Measurements from ENCODE around the gene TMF1. TPM values are rescaled to one million over a fixed set of nuclear protein-coding genes. Genes with fewer than 3 reads are reported as not detected.

Gene TMF1
- total RNA-seq, 4 donors from 2014 or later = 21.1 to 27.7 (median 24.9) TPM

GRCh38 chr3:69066121-69066520 lies 14.0 kb upstream of the TMF1 start:
- intact Hi-C loops (cut with DNase I; ENCODE audit: low total_unique reads) = no loop called here
- H3K4me3 ChIP-seq (ENCODE audit: low read depth, poor library complexity, severe bottlenecking) = no peak overlapping the region
- 66 to 81% methylated on average over 4 of the region's 4 CpGs for WGBS, 2 donors
- TF ChIP-seq CTCF (IDR thresholded peaks at IDR 0.05) (no peak), POLR2A (IDR thresholded peaks at IDR 0.05) (no peak)
- no peak for DNase-seq (ENCODE audit: low spot score in 2 of 2)

GRCh38 chr3:69065318-69065964 lies 13.3 kb upstream of the TMF1 start:
- no peak for DNase-seq (ENCODE audit: low spot score in 2 of 2)
- WGBS, 2 donors = 92 to 93% methylated on average over 6 of the region's 6 CpGs
- H3K4me3 ChIP-seq (ENCODE audit: low read depth, poor library complexity, severe bottlenecking) = no peak overlapping the region
- TF ChIP-seq POLR2A (IDR thresholded peaks at IDR 0.05) (no peak), CTCF (IDR thresholded peaks at IDR 0.05) (no peak)
- intact Hi-C loops (cut with DNase I; ENCODE audit: low total_unique reads) = no loop called here

GRCh38 chr3:69063636-69064035 lies 11.5 kb upstream of the TMF1 start:
- WGBS, 2 donors = 74 to 86% methylated on average over 2 of the region's 2 CpGs
- no peak overlapping the region for H3K4me3 ChIP-seq (ENCODE audit: low read depth, poor library complexity, severe bottlenecking)
- intact Hi-C loops (cut with DNase I; ENCODE audit: low total_unique reads) = no loop called here
- no peak for DNase-seq (ENCODE audit: low spot score in 2 of 2)
- TF ChIP-seq CTCF (IDR thresholded peaks at IDR 0.05) (no peak), POLR2A (IDR thresholded peaks at IDR 0.05) (no peak)

DNA sequence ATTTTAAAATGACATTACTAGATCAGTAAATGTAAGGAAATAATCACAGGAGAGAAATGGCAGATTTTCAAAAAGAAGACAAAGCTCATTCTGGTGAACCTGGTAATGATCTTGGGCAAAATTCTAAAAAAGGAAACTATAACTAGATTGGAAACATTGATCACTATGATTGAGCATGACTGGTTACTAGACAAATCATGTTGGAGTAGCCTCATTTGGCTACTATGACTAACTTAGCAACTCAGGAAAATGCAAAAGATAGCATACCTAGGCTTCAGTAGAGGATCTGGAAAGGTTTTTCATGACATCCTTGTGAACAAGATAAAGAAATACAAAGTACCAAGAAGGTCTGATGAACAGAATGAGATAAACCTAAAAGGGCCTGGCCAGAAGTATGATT lies 7.6 kb upstream of the TMF1 start:
- no peak for TF ChIP-seq POLR2A (IDR thresholded peaks at IDR 0.05)
- TF ChIP-seq CTCF (IDR thresholded peaks at IDR 0.05) = no peak
- no peak for DNase-seq (ENCODE audit: low spot score in 2 of 2)
- no peak overlapping the region for H3K4me3 ChIP-seq (ENCODE audit: low read depth, poor library complexity, severe bottlenecking)
- intact Hi-C loops (cut with DNase I; ENCODE audit: low total_unique reads) = no loop called here

- no peak for DNase-seq (ENCODE audit: low spot score in 2 of 2)
- WGBS, 2 donors = 85 to 91% methylated on average over 2 of the region's 2 CpGs
- H3K4me3 ChIP-seq (ENCODE audit: low read depth, poor library complexity, severe bottlenecking) = no peak overlapping the region
- TF ChIP-seq CTCF (IDR thresholded peaks at IDR 0.05) = no peak
- TF ChIP-seq POLR2A (IDR thresholded peaks at IDR 0.05) = no peak
- intact Hi-C loops (cut with DNase I; ENCODE audit: low total_unique reads) = no loop called here
These were observed 6.8 kb upstream of the TMF1 start for GRCh38 chr3:69058947-69059224.
